BLaER1 treated with 17β-estradiol and CSF1 and Interleukin-3, amounts not matched to agents 10 nM and 100 nM (cell line): Measurements from ENCODE around the gene MPI.

Source experiments
- H3K27ac ChIP-seq, 11 experiments: shearing (Covaris generic); formaldehyde crosslinking; 2 replicates each; pipeline ENCODE4 v1.8.1; 2022
- H3K27me3 ChIP-seq, 11 experiments: shearing (Covaris generic); formaldehyde crosslinking; 2 replicates each; pipeline ENCODE4 v1.8.1; 2022
- H3K36me3 ChIP-seq, 11 experiments: shearing (Covaris generic); formaldehyde crosslinking; 2 replicates each; pipeline ENCODE4 v1.8.1; 2022
- H3K4me1 ChIP-seq, 10 experiments: shearing (Covaris generic); formaldehyde crosslinking; 2 replicates each; pipeline ENCODE4 v1.8.1; 2022
- H3K4me2 ChIP-seq, 11 experiments: shearing (Covaris generic); formaldehyde crosslinking; 2 replicates each; pipeline ENCODE4 v1.8.1; 2022
- H3K4me3 ChIP-seq, 10 experiments: shearing (Covaris generic); formaldehyde crosslinking; 2 replicates each; pipeline ENCODE4 v1.8.1; 2022
- H3K9ac ChIP-seq, 11 experiments: shearing (Covaris generic); formaldehyde crosslinking; 2 replicates each; pipeline ENCODE4 v1.8.1; 2022
- H3K9me3 ChIP-seq, 11 experiments: shearing (Covaris generic); formaldehyde crosslinking; replicated peaks in 1 of 11; 2 replicates each; pipeline ENCODE4 v1.8.1; 2022
- H4K20me1 ChIP-seq, 11 experiments: shearing (Covaris generic); formaldehyde crosslinking; 2 replicates each; pipeline ENCODE4 v1.8.1; 2022
- Cebpa-rat ChIP-seq, 11 experiments: shearing (Covaris generic); IDR thresholded peaks; 2 replicates each; pipeline ENCODE4 v1.8.1; 2022

The MPI gene

DNA sequence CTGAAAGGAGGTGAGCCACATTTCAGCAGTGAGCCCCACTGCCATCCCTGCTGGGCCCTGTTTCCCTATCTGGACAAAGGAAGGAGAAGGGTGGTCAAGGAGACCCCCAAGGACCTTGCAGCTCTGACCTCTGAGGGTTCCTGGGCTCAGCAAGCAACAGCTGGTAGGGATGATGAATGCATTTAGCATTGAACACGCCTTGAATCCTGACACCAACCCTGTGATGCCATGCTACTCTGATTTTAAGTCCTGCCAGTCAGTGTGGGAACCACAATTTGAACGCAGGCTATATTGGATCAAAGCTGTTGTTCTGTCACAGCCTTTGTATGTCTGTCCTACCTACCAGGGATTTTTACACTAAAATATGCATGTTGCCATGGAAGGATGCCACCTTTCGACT is 6.5 kb downstream of the MPI start:
- H3K36me3 ChIP-seq, result peaks cover 63 to 94% (median 79%) of the 10 kb centered on the region in 11 experiments
- H3K27ac ChIP-seq, result no peak overlapping the region
- H3K27me3 ChIP-seq, result no peaks in the 10 kb centered on the region
- H3K4me1 ChIP-seq, result peaks cover 2 to 29% (median 5%) of the 10 kb centered on the region in 10 experiments; a peak in 17 of 20 replicates
- no peak overlapping the region for H3K4me3 ChIP-seq
- H3K9ac ChIP-seq, result no peak overlapping the region
- no peak for TF ChIP-seq Cebpa-rat (IDR thresholded peaks at IDR 0.05)
- peaks cover 0 to 43% (median 0%) of the 10 kb centered on the region in 11 experiments; a peak in 4 of 22 replicates for H4K20me1 ChIP-seq
- H3K9me3 ChIP-seq, result no peaks in the 10 kb centered on the region
- H3K4me2 ChIP-seq, result no peak overlapping the region

DNA sequence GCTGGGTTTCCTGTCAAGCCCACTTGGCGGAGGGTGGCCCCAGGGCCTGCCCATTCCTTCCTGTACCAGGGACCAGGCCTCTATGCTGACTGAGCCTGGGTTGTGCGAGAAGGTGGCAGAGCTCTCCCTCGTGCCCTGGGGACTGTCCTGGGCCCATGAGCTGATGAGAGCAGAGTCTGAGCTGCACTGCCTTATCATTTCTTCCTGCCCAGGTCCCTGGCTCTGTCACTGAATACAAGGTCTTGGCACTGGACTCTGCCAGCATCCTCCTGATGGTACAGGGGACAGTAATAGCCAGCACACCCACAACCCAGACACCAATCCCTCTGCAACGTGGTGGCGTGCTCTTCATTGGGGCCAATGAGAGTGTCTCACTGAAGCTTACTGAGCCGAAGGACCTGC is 7.5 kb downstream of the MPI start:
- H3K9me3 ChIP-seq, result no peaks in the 10 kb centered on the region
- H3K27me3 ChIP-seq, result no peaks in the 10 kb centered on the region
- no peak overlapping the region for H3K27ac ChIP-seq
- H3K9ac ChIP-seq, result 0 out of 22 replicates have a peak overlapping the region, but pooled peaks of 1 of the 11 experiments have one; percentile 7
- H3K4me1 ChIP-seq, result peaks cover 8 to 31% (median 12%) of the 10 kb centered on the region in 10 experiments; a peak in 17 of 20 replicates
- H4K20me1 ChIP-seq, result peaks cover 0 to 50% (median 0%) of the 10 kb centered on the region in 11 experiments; a peak in 7 of 22 replicates
- H3K36me3 ChIP-seq, result peaks cover 62 to 92% (median 78%) of the 10 kb centered on the region in 11 experiments
- H3K4me2 ChIP-seq, result no peak overlapping the region
- no peak for TF ChIP-seq Cebpa-rat (IDR thresholded peaks at IDR 0.05)
- no peak overlapping the region for H3K4me3 ChIP-seq

DNA sequence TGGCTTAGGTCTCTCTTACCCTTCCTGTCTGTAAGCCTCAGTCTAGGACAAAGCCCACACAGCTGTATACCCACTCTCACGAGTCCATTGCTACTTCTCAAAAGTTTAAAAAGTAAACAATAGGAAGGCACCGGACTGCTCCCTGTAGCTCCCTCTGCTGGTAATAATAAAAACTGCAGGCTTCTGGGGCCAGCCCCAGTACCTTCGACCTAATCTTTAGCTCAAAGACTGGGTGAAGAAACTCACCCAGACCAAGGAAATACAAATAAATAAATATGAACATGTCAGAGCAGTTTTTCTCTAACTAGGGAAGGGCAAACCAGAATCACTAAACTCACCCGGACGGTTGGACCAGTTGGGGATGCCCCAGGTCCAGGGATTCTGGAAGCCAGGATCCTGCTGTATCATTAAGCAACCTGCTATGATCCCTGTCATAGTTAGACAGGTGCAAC is 11.8 kb downstream of the MPI start:
- H3K36me3 ChIP-seq, result peaks cover 70 to 85% (median 77%) of the 10 kb centered on the region in 11 experiments
- no peaks in the 10 kb centered on the region for H3K9me3 ChIP-seq
- H3K4me2 ChIP-seq, result peak overlapping the region in 6 of 11 experiments; percentile 8 to 92 (median 28); a peak in 10 of 22 replicates
- TF ChIP-seq Cebpa-rat (IDR thresholded peaks at IDR 0.05), result no peak
- H3K27ac ChIP-seq, result peak overlapping the region in 9 of 11 experiments; percentile 24 to 60 (median 39); a peak in 16 of 22 replicates
- H4K20me1 ChIP-seq, result peaks cover 0 to 75% (median 0%) of the 10 kb centered on the region in 11 experiments; a peak in 8 of 22 replicates
- H3K9ac ChIP-seq, result peak overlapping the region in 7 of 11 experiments; percentile 2 to 58 (median 33); a peak in 6 of 22 replicates
- no peak overlapping the region for H3K4me3 ChIP-seq
- peaks cover 30 to 58% (median 37%) of the 10 kb centered on the region in 10 experiments for H3K4me1 ChIP-seq
- no peaks in the 10 kb centered on the region for H3K27me3 ChIP-seq

DNA sequence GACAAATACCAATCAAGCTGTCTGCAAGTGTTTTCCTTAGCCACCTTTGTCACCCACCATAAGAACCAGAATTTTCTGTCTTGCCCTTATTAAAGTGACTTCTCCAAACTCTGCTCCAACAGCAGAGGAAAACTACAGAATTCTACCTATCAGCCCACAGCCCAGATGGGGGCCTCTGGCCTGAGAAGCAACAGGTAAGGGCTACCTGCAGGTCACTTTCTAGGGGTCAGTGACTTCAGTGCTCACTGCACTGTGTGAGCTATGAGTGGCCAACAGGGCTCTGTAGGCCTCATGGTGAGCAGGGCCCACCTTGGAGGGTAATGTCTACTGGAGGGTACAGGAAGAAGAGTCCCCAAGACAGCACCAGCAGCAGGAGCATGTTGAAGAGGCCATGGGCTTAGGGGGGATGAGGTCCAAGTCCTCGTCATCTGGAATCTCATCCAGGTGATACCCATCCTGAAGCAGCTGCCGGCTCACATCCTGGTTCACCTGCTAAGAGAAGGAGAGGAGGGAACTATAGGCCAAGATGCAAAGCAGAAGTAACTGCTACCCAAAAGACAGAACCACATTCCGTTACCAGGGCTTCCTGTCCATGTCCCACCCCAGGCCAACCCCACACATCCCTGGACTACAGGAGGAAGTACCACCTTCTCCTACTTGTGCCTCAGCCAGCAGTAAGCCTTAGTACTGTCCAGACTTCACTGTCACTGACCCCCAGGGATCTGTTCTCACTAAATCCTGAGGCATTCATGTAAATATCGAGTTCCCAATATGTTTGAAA is 12.6 kb downstream of the MPI start:
- Histone ChIP-seq H3K4me3 (no peak overlapping the region), H3K27ac (0 out of 22 replicates have a peak overlapping the region, but pooled peaks of 1 of the 11 experiments have one; percentile 1), H3K9ac (peak overlapping the region in 4 of 11 experiments; percentile 18 to 40 (median 25); a peak in 8 of 22 replicates), H3K4me1 (peaks cover 34 to 64% (median 43%) of the 10 kb centered on the region in 10 experiments), H3K36me3 (peaks cover 61 to 76% (median 69%) of the 10 kb centered on the region in 11 experiments), H4K20me1 (peaks cover 0 to 66% (median 0%) of the 10 kb centered on the region in 11 experiments; a peak in 8 of 22 replicates), H3K4me2 (peak overlapping the region in 7 of 11 experiments; percentile 6 to 92 (median 53); a peak in 11 of 22 replicates), H3K27me3 (no peaks in the 10 kb centered on the region), H3K9me3 (no peaks in the 10 kb centered on the region)
- no peak for TF ChIP-seq Cebpa-rat (IDR thresholded peaks at IDR 0.05)

DNA sequence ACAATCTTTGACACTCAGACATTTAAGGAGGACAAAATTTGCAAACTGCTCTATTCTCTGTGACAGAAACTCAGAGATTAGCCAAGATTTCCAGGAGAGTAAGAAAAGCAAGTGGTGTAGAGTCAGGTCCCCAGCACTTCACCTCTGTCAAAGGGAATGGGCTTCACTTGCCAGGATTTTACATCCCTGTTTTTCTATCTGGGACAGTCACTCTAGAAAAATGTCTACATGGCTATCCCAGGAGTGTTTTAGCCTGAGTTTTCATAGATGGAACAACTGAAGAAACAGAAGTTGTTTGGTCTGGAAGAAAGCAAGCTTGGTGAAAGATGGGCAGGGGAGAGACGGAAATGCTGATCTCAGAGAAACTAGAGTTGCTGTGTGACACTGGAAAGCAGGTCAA is 13.8 kb downstream of the MPI start:
- no peak overlapping the region for H3K4me3 ChIP-seq
- peaks cover 54 to 64% (median 60%) of the 10 kb centered on the region in 11 experiments for H3K36me3 ChIP-seq
- peak overlapping the region in 3 of 11 experiments; percentile 92 to 97 (median 95); a peak in 5 of 22 replicates for H3K4me2 ChIP-seq
- no peak for TF ChIP-seq Cebpa-rat (IDR thresholded peaks at IDR 0.05)
- no peaks in the 10 kb centered on the region for H3K27me3 ChIP-seq
- H3K27ac ChIP-seq, result no peak overlapping the region
- H3K9ac ChIP-seq, result peak overlapping the region in 3 of 11 experiments; percentile 3 to 27 (median 10); a peak in 3 of 22 replicates
- no peaks in the 10 kb centered on the region for H3K9me3 ChIP-seq
- H4K20me1 ChIP-seq, result peaks cover 0 to 56% (median 0%) of the 10 kb centered on the region in 11 experiments; a peak in 8 of 22 replicates
- peaks cover 39 to 69% (median 46%) of the 10 kb centered on the region in 10 experiments for H3K4me1 ChIP-seq

DNA sequence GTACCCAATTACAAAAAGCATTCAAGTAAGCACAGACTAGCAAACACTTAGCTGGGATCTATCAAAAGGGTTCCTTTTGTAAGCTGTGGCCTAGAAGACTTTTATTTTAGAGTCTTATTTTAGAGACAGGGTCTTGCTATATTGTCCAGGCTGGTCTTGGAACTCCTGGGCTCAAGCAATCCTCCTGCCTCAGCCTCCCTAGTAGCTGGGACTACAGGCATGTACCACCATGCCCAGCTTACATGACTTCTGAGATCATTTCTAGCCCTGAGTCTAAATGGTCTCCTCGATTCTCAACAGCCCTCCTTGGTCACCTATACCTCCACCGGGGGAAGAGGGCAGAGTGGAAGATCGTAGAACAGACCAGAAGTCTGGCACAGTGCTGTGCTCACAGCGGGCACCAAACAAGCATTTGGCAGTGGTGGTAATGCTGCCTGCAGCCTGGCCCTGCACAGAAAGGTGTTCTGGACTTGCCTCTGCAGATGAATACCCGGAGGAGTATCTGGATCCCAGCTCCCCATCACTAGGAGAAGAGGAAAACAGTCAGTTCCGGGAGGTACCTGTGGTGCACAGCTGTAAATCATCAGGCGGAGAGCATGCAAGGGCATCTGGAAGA is 14.5 kb downstream of the MPI start:
- peak overlapping the region in 7 of 11 experiments; percentile 87 to 98 (median 95); a peak in 11 of 22 replicates for H3K4me2 ChIP-seq
- no peaks in the 10 kb centered on the region for H3K9me3 ChIP-seq
- peak overlapping the region in 3 of 10 experiments; percentile 89 to 92 (median 90); a peak in 3 of 20 replicates for H3K4me3 ChIP-seq
- no peaks in the 10 kb centered on the region for H3K27me3 ChIP-seq
- peaks cover 0 to 51% (median 0%) of the 10 kb centered on the region in 11 experiments; a peak in 8 of 22 replicates for H4K20me1 ChIP-seq
- H3K4me1 ChIP-seq, result peaks cover 39 to 63% (median 46%) of the 10 kb centered on the region in 10 experiments
- peaks cover 48 to 58% (median 54%) of the 10 kb centered on the region in 11 experiments for H3K36me3 ChIP-seq
- H3K9ac ChIP-seq, result peak overlapping the region in 4 of 11 experiments; percentile 91 to 94 (median 92); a peak in 5 of 22 replicates
- TF ChIP-seq Cebpa-rat (IDR thresholded peaks at IDR 0.05), result no peak
- no peak overlapping the region for H3K27ac ChIP-seq

DNA sequence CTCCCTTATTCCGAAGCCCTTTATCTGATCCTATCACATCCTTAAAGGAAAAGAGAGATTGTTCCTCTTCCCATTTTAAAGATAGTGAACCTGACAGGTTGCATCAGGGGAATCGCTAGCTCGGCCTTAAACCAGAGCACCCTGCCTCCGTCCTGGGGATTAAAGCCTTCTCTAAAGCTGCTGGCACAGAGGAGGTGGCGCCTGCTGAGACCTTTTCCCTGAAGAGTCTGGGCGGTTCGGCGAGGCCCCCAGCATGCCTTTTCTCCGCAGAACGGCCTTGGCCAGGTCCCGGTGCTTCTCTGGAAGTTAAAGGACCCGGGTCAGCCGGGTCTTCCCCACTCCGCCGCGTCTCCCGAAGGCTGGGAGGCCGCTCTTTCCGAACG is 16.2 kb downstream of the MPI start:
- Histone ChIP-seq H3K4me1 (peaks cover 39 to 58% (median 46%) of the 10 kb centered on the region in 10 experiments), H3K9me3 (no peaks in the 10 kb centered on the region), H3K36me3 (peaks cover 33 to 54% (median 43%) of the 10 kb centered on the region in 11 experiments), H4K20me1 (peaks cover 0 to 35% (median 0%) of the 10 kb centered on the region in 11 experiments; a peak in 8 of 22 replicates), H3K27me3 (no peaks in the 10 kb centered on the region), H3K27ac (peak overlapping the region; percentile 79 to 94 (median 88)), H3K9ac (peak overlapping the region; percentile 89 to 95 (median 92)), H3K4me2 (peak overlapping the region; percentile 74 to 98 (median 92)), H3K4me3 (peak overlapping the region; percentile 85 to 96 (median 89))
- TF ChIP-seq Cebpa-rat (IDR thresholded peaks at IDR 0.05), result no peak

DNA sequence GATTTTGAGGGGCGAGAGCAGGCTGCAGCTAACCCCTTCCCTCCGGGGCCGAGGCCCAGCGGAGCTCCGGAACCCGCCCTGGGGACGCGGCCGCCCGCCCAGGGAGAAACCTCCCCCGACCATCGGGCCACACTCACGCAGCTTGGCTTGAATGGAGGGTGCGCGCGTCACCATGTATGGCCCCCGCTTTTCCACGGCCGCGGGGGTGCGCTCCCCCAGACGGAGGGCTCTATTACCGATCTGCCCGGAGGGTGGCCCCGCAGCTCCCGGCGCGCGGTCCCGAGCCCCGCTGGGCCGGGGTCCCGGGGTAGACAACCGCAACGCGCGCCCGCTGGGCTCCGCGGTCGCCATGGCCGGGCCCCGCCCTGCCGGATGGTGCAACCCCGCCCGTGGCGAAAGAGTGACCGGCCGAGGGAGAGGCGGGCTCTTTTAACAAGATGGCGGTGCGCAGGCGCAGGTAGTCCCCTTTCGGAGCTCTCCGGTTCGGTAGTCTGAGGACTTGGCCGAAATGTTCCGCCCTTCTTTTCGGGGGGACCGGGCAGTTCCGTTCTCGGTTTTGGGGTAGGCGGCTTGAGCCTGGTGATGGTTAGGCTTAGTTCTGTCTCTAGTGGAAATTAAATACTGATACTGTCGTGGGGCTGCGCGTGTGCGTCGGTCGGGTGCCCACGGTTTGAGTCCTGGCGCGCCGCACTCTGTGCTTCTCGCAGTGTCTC is 16.8 kb downstream of the MPI start, which contains the start of gene FAM219B:
TSS of gene FAM219B (minus strand) at position 402 of the 713 bp plus-strand sequence. CDS start at position 351, 51 bp downstream.
- Histone ChIP-seq H3K4me2 (peak within 1 kb of the TSS; percentile 74 to 98 (median 92)), H3K4me1 (peaks cover 35 to 52% (median 41%) of the 10 kb centered on the region in 10 experiments), H3K9ac (peak within 1 kb of the TSS; percentile 89 to 95 (median 92)), H3K36me3 (peaks cover 31 to 55% (median 44%) of the 10 kb centered on the region in 11 experiments), H3K9me3 (no peaks in the 10 kb centered on the region), H3K4me3 (peak within 1 kb of the TSS; percentile 85 to 96 (median 89)), H3K27ac (peak within 1 kb of the TSS; percentile 79 to 94 (median 88)), H4K20me1 (peaks cover 0 to 30% (median 0%) of the 10 kb centered on the region in 11 experiments; a peak in 8 of 22 replicates), H3K27me3 (no peaks in the 10 kb centered on the region)
- peak in 2 of 11 experiments; percentile 7 to 19; a peak in 2 of 22 replicates for TF ChIP-seq Cebpa-rat (IDR thresholded peaks at IDR 0.05)
